UCSD-AML1 (cell line): Measurements from ENCODE around the gene CSTB.
"Not testable (repeated sequence)": the region's sequence is repeated elsewhere in the genome, so short reads cannot be mapped to it uniquely, and the experiment has no call there.

Experiments used
- DNase-seq: peaks from one replicate; lab custom pipeline; 2025; ENCODE audit not compliant: unreplicated experiment; lab: John Stamatoyannopoulos, UW

The CSTB gene

GRCh38 chr21:43775795-43776430, at the start of gene CSTB:
CSTB (minus strand) TSS chr21:43776308; CDS start chr21:43776269, 39 bp downstream.
- peak; percentile 86 for DNase-seq

GRCh38 chr21:43825242-43825935, 49.3 kb upstream of the CSTB start:
- no peak for DNase-seq

- no peak for DNase-seq
These were observed 48.5 kb upstream of the CSTB start for GRCh38 chr21:43824333-43825241.

GRCh38 chr21:43822741-43823140, 46.6 kb upstream of the CSTB start:
- not testable (repeated sequence) for DNase-seq

GRCh38 chr21:43822166-43822565, 46.1 kb upstream of the CSTB start:
- DNase-seq: not testable (repeated sequence)

- no peak for DNase-seq
These were observed 44.4 kb upstream of the CSTB start for GRCh38 chr21:43820466-43820865.

GRCh38 chr21:43819511-43820405, 43.6 kb upstream of the CSTB start:
- no peak for DNase-seq

GRCh38 chr21:43818685-43819084, 42.6 kb upstream of the CSTB start:
- DNase-seq: no peak

GRCh38 chr21:43817157-43818086, 41.3 kb upstream of the CSTB start:
- no peak for DNase-seq

- DNase-seq: no peak
These were observed 40.5 kb upstream of the CSTB start for GRCh38 chr21:43816611-43817071.

- no peak for DNase-seq
These were observed 39.9 kb upstream of the CSTB start for GRCh38 chr21:43815991-43816390.

GRCh38 chr21:43815107-43815613, 39.1 kb upstream of the CSTB start:
- DNase-seq: no peak

- no peak for DNase-seq
These were observed 38.4 kb upstream of the CSTB start for GRCh38 chr21:43814215-43815106.

GRCh38 chr21:43813656-43813980, 37.5 kb upstream of the CSTB start:
- no peak for DNase-seq

GRCh38 chr21:43812957-43813655, 37.0 kb upstream of the CSTB start:
- DNase-seq: no peak

GRCh38 chr21:43812139-43812821, 36.2 kb upstream of the CSTB start:
- DNase-seq: no peak
